Measurements from ENCODE around the gene KLF11. TPM values are rescaled to one million over a fixed set of nuclear protein-coding genes. Genes with fewer than 3 reads are reported as not detected.
"Not testable (repeated sequence)": the region's sequence is repeated elsewhere in the genome, so short reads cannot be mapped to it uniquely, and the experiment has no call there.

Gene KLF11
- total and polyA plus RNA-seq, 2 donors (not counting 1 experiment from before 2014, with no cell fraction given): 5.9 to 6.8 TPM

GRCh38 chr2:10030311-10030736, 13.0 kb upstream of the KLF11 start:
- Histone ChIP-seq H2AFZ (ENCODE audit: low read length) (no peak overlapping the region), H3K27me3 (ENCODE audit: control insufficient read depth, insufficient read depth, low read length) (peaks cover 2% of the 10 kb centered on the region), H3K4me1 (ENCODE audit: control insufficient read depth, extremely low read depth, insufficient read depth, low read length) (no peaks in the 10 kb centered on the region)

GRCh38 chr2:10030798-10031197, 12.6 kb upstream of the KLF11 start:
- H3K4me3 ChIP-seq (replicated peaks in 1 of 4; ENCODE audit: control extremely low read depth in 1 of 4, insufficient read depth in 1 of 4, low read depth in 3 of 4, low read length in 4 of 4); H3K9ac ChIP-seq (ENCODE audit: insufficient read depth, low read length); DNase-seq (ENCODE audit: low read depth in 2 of 2); H3K36me3 ChIP-seq (ENCODE audit: control insufficient read depth, insufficient read depth, low read length); H3K27me3 ChIP-seq (ENCODE audit: control insufficient read depth, insufficient read depth, low read length); H2AFZ ChIP-seq (ENCODE audit: low read length); H4K20me1 ChIP-seq (ENCODE audit: control insufficient read depth, extremely low read depth, insufficient read depth, low read length); H3K27ac ChIP-seq (ENCODE audit: insufficient read depth, low read length); H3K4me1 ChIP-seq (ENCODE audit: control insufficient read depth, extremely low read depth, insufficient read depth, low read length); H3K79me2 ChIP-seq (ENCODE audit: control insufficient read depth, insufficient read depth, low read length); H3K9me3 ChIP-seq (ENCODE audit: control insufficient read depth, insufficient read depth, low read depth, low read length); H3K4me2 ChIP-seq (ENCODE audit: extremely low read depth, insufficient read depth, low read length): not testable (repeated sequence)

More at GRCh38 chr2:10030311-10030736, 13.0 kb upstream of the KLF11 start:
- DNase-seq (ENCODE audit: low read depth in 2 of 2): no peak
- no peaks in the 10 kb centered on the region for H4K20me1 ChIP-seq (ENCODE audit: control insufficient read depth, extremely low read depth, insufficient read depth, low read length)
- TF ChIP-seq EZH2 (IDR thresholded peaks at IDR 0.05; ENCODE audit: low read length, missing control alignments): no peak
- H3K4me2 ChIP-seq (ENCODE audit: extremely low read depth, insufficient read depth, low read length): no peak overlapping the region
- H3K79me2 ChIP-seq (ENCODE audit: control insufficient read depth, insufficient read depth, low read length): no peaks in the 10 kb centered on the region
- no peak overlapping the region for H3K27ac ChIP-seq (ENCODE audit: insufficient read depth, low read length)
- H3K9ac ChIP-seq (ENCODE audit: insufficient read depth, low read length): no peak overlapping the region
- no peak overlapping the region for H3K4me3 ChIP-seq (replicated peaks in 1 of 4; ENCODE audit: control extremely low read depth in 1 of 4, insufficient read depth in 1 of 4, low read depth in 3 of 4, low read length in 4 of 4)
- H3K36me3 ChIP-seq (ENCODE audit: control insufficient read depth, insufficient read depth, low read length): no peaks in the 10 kb centered on the region
- H3K9me3 ChIP-seq (ENCODE audit: control insufficient read depth, insufficient read depth, low read depth, low read length): no peaks in the 10 kb centered on the region

GRCh38 chr2:10031886-10032745, 11.2 kb upstream of the KLF11 start:
- Histone ChIP-seq H3K27ac (ENCODE audit: insufficient read depth, low read length) (no peak overlapping the region), H3K4me3 (replicated peaks in 1 of 4; ENCODE audit: control extremely low read depth in 1 of 4, insufficient read depth in 1 of 4, low read depth in 3 of 4, low read length in 4 of 4) (no peak overlapping the region), H3K79me2 (ENCODE audit: control insufficient read depth, insufficient read depth, low read length) (no peaks in the 10 kb centered on the region), H3K27me3 (ENCODE audit: control insufficient read depth, insufficient read depth, low read length) (peaks cover 2% of the 10 kb centered on the region), H3K4me1 (ENCODE audit: control insufficient read depth, extremely low read depth, insufficient read depth, low read length) (peaks cover 3% of the 10 kb centered on the region), H3K4me2 (ENCODE audit: extremely low read depth, insufficient read depth, low read length) (no peak overlapping the region), H3K36me3 (ENCODE audit: control insufficient read depth, insufficient read depth, low read length) (no peaks in the 10 kb centered on the region), H2AFZ (ENCODE audit: low read length) (no peak overlapping the region), H4K20me1 (ENCODE audit: control insufficient read depth, extremely low read depth, insufficient read depth, low read length) (no peaks in the 10 kb centered on the region), H3K9ac (ENCODE audit: insufficient read depth, low read length) (no peak overlapping the region), H3K9me3 (ENCODE audit: control insufficient read depth, insufficient read depth, low read depth, low read length) (no peaks in the 10 kb centered on the region)
- TF ChIP-seq EZH2 (IDR thresholded peaks at IDR 0.05; ENCODE audit: low read length, missing control alignments) (no peak), CTCF (conservative IDR thresholded peaks at IDR 0.05 in 1 of 2, IDR thresholded peaks at IDR 0.05 in 1 of 2; ENCODE audit: low read depth in 1 of 2, low read length in 2 of 2) (no peak)
- no peak for DNase-seq (ENCODE audit: low read depth in 2 of 2)

GRCh38 chr2:10032746-10033105, 10.6 kb upstream of the KLF11 start:
- TF ChIP-seq EZH2 (IDR thresholded peaks at IDR 0.05; ENCODE audit: low read length, missing control alignments) (no peak), CTCF (conservative IDR thresholded peaks at IDR 0.05 in 1 of 2, IDR thresholded peaks at IDR 0.05 in 1 of 2; ENCODE audit: low read depth in 1 of 2, low read length in 2 of 2) (no peak)
- Histone ChIP-seq H4K20me1 (ENCODE audit: control insufficient read depth, extremely low read depth, insufficient read depth, low read length) (no peaks in the 10 kb centered on the region), H3K27me3 (ENCODE audit: control insufficient read depth, insufficient read depth, low read length) (peaks cover 2% of the 10 kb centered on the region), H3K4me1 (ENCODE audit: control insufficient read depth, extremely low read depth, insufficient read depth, low read length) (peaks cover 7% of the 10 kb centered on the region), H3K4me3 (replicated peaks in 1 of 4; ENCODE audit: control extremely low read depth in 1 of 4, insufficient read depth in 1 of 4, low read depth in 3 of 4, low read length in 4 of 4) (no peak overlapping the region), H2AFZ (ENCODE audit: low read length) (no peak overlapping the region), H3K9me3 (ENCODE audit: control insufficient read depth, insufficient read depth, low read depth, low read length) (no peaks in the 10 kb centered on the region), H3K36me3 (ENCODE audit: control insufficient read depth, insufficient read depth, low read length) (no peaks in the 10 kb centered on the region), H3K4me2 (ENCODE audit: extremely low read depth, insufficient read depth, low read length) (no peak overlapping the region), H3K9ac (ENCODE audit: insufficient read depth, low read length) (no peak overlapping the region), H3K27ac (ENCODE audit: insufficient read depth, low read length) (no peak overlapping the region), H3K79me2 (ENCODE audit: control insufficient read depth, insufficient read depth, low read length) (no peaks in the 10 kb centered on the region)
- no peak for DNase-seq (ENCODE audit: low read depth in 2 of 2)
